ENCODE measurements around the gene H6PD. TPM values are rescaled to one million over a fixed set of nuclear protein-coding genes. Genes with fewer than 3 reads are reported as not detected.

H6PD gene, protein sequence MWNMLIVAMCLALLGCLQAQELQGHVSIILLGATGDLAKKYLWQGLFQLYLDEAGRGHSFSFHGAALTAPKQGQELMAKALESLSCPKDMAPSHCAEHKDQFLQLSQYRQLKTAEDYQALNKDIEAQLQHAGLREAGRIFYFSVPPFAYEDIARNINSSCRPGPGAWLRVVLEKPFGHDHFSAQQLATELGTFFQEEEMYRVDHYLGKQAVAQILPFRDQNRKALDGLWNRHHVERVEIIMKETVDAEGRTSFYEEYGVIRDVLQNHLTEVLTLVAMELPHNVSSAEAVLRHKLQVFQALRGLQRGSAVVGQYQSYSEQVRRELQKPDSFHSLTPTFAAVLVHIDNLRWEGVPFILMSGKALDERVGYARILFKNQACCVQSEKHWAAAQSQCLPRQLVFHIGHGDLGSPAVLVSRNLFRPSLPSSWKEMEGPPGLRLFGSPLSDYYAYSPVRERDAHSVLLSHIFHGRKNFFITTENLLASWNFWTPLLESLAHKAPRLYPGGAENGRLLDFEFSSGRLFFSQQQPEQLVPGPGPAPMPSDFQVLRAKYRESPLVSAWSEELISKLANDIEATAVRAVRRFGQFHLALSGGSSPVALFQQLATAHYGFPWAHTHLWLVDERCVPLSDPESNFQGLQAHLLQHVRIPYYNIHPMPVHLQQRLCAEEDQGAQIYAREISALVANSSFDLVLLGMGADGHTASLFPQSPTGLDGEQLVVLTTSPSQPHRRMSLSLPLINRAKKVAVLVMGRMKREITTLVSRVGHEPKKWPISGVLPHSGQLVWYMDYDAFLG
- total RNA-seq (2022; extraction: Qiagen RNA extraction; ENCODE audit: low read depth) = 3.8 to 6.8 TPM (median 5.7 TPM) in 5 replicates

DNA sequence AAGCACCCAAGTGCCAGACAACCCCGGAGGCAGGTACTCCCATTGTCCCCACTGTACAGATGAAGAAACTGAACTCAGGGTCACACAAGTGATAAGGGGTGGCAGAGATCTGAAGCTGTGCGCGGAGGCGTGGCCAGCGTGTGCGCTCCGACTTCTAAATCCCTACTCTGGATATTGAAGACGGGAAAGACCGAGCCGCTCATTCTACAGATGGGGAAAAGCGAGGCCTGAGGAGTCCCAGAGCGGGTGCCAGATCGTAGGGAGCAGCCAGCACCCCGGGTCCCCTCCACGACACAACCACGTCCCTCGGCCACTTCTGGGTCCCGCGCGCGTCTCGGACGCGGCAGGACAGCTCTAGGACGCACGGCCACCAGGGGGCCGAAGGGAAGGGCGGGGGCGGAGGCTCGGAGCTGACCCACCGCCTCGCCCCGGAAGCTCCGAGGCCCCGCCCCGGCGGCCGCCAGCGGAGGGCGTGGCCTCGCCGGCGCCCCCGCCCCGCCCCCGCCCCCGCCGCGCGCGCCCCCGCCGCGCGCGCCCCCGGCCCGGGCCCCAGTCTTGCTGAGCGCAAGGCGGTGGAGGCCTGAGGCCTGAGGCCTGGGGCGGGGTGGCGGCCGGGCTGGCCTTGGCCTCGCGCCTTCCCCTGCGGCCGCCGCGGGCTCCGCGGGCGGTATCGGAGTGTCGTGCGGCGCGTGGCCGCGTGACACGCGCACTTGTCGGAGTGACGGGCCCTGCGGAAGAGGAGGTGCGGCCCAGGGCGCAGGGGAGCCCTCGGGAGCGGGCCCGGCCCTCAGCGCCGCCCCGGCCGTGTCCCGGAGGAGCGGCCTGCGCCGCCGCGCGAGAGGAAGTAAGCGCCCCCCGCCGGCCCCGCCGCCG lies at the start of gene H6PD:
H6PD (plus strand) TSS at position 552 of the 873 bp plus-strand sequence. CDS start 10,161 bp downstream, outside the sequence.

DNA sequence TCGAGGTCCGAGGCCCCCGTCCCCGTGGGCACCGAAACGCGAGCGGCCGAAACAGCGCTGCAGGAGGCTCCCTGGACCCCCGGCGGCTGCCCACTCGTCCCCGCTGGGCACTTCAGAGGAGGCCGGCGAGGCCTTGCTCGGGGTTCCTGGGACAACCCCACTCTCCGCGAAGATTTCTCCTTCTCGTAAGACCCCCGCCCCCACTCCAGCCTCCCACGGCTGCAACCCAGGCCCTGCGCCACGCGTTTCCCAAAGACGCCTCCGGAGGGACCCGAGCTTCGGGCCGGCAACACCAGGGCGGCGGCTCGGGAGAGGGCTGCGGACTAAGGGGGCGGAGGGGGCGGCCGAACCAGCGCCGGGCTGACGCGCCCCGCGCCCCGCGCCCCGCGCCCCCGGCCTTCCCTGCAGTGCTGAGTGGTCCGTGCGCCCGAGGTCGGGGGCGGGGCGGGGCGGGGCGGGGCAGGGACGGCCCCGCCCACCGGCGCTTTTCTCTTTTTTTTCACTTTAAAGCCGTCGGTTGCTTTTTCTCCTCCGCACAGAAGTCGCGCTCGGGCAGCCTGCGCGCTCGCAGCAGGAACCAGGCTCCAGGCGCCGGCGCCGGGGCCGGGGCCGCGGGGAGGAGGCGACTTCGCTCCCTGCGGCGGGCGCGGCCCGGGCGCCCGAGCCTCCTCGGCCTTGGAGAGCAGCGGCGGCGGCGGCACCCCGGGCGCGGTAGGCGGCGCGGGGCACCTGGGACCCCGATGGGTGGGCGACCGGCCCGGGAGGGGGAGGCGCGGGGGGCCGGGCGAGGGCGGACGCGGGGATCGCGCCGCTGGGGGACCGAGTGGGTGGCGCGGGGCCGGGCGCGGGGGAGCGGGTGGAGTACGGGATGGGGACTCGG lies 58.0 kb downstream of the H6PD start, which contains the start of gene SPSB1:
SPSB1 (plus strand) TSS at position 534 of the 880 bp plus-strand sequence. CDS start 62,998 bp downstream, outside the sequence.

Other genes with a start within 250 kb of the H6PD start
- not detected in 5 replicates for gene SLC2A7, start 208.4 kb upstream of the H6PD start, total RNA-seq (2022; extraction: Qiagen RNA extraction; ENCODE audit: low read depth)
- gene SLC2A5, start 165.1 kb upstream of the H6PD start, total RNA-seq (2022; extraction: Qiagen RNA extraction; ENCODE audit: low read depth) = 0.06 to 0.31 TPM (median 0.09 TPM) in 5 replicates
- gene GPR157, start 105.7 kb upstream of the H6PD start, total RNA-seq (2022; extraction: Qiagen RNA extraction; ENCODE audit: low read depth) = 3.4 to 7.2 TPM (median 5.0 TPM) in 5 replicates
- gene SPSB1, start 58.1 kb downstream of the H6PD start, total RNA-seq (2022; extraction: Qiagen RNA extraction; ENCODE audit: low read depth) = 23.6 to 30.6 TPM (median 26.3 TPM) in 5 replicates

All from A549 treated with RU486 at 1 μM for 4 hours (cell line).